Measurements from ENCODE around the gene DMAC1. TPM values are rescaled to one million over a fixed set of nuclear protein-coding genes. Genes with fewer than 3 reads are reported as not detected.

The DMAC1 gene
- total RNA-seq, 2 experiments from 2014 or later, result 9.5 to 9.9 TPM

- Histone ChIP-seq H3K36me3 (ENCODE audit: insufficient read depth, low read length) (no peaks in the 10 kb centered on the region), H3K4me1 (ENCODE audit: insufficient read depth, low read length) (no peaks in the 10 kb centered on the region), H3K27ac (ENCODE audit: low read depth in 1 of 2, low read length in 2 of 2) (no peak overlapping the region), H3K4me3 (ENCODE audit: low read length) (no peak overlapping the region), H3K9me3 (ENCODE audit: control insufficient read depth in 1 of 2, insufficient read depth in 1 of 2, low read length in 2 of 2) (no peaks in the 10 kb centered on the region), H3K27me3 (ENCODE audit: control insufficient read depth in 1 of 2, insufficient read depth in 2 of 2, low read length in 2 of 2) (no peaks in the 10 kb centered on the region)
- H3K27me3 Mint-ChIP-seq, result no peaks in the 10 kb centered on the region
- no peaks in the 10 kb centered on the region for H3K36me3 Mint-ChIP-seq (ENCODE audit: low read depth)
- DNase-seq (no peak), ATAC-seq (ENCODE audit: poor library complexity) (no peak)
- intact Hi-C loops (cut with DNase I, micrococcal nuclease), result no loop called here
- H3K27ac Mint-ChIP-seq, result no peak overlapping the region
- no peak overlapping the region for H3K4me3 Mint-ChIP-seq
- no peaks in the 10 kb centered on the region for H3K9me3 Mint-ChIP-seq
- TF ChIP-seq, protein P1, sequence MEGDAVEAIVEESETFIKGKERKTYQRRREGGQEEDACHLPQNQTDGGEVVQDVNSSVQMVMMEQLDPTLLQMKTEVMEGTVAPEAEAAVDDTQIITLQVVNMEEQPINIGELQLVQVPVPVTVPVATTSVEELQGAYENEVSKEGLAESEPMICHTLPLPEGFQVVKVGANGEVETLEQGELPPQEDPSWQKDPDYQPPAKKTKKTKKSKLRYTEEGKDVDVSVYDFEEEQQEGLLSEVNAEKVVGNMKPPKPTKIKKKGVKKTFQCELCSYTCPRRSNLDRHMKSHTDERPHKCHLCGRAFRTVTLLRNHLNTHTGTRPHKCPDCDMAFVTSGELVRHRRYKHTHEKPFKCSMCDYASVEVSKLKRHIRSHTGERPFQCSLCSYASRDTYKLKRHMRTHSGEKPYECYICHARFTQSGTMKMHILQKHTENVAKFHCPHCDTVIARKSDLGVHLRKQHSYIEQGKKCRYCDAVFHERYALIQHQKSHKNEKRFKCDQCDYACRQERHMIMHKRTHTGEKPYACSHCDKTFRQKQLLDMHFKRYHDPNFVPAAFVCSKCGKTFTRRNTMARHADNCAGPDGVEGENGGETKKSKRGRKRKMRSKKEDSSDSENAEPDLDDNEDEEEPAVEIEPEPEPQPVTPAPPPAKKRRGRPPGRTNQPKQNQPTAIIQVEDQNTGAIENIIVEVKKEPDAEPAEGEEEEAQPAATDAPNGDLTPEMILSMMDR (IDR thresholded peaks at IDR 0.05), result no peak
- H3K4me1 Mint-ChIP-seq (ENCODE audit: low read depth), result no peaks in the 10 kb centered on the region
- POLR2A ChIA-PET, result no interaction called here
- CTCF ChIA-PET, result no interaction called here
Observed at GRCh38 chr9:7813030-7813429, 13.5 kb upstream of the DMAC1 start.

DNA sequence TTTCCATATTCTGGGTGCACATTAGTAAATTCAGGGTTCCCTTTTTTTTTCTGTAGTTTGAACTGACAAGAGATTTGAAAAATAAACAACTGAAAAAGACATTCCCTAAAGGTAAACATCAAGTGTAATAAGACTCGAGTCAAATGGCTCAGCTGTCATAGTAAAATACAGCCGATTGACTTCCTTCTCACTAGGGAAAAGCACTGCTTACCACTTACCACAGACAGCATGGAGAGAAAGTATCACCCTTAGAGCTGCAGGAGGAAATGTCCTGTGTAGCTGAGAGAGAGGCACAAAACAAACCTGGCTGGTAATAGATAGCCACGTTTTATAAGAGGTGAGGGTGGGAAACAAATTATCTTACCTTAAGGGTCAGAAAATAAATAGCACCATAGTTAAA is 12.1 kb upstream of the DMAC1 start:
- intact Hi-C loops (cut with DNase I, micrococcal nuclease), result no loop called here
- H3K27ac Mint-ChIP-seq, result no peak overlapping the region
- no peak for ATAC-seq (ENCODE audit: poor library complexity)

GRCh38 chr9:7802666-7803065 is 3.1 kb upstream of the DMAC1 start:
- ChIA-PET POLR2A (no interaction called here), CTCF (no interaction called here)
- no peak overlapping the region for H3K27ac Mint-ChIP-seq
- no peaks in the 10 kb centered on the region for H3K9me3 Mint-ChIP-seq
- peaks cover 14% of the 10 kb centered on the region for H3K36me3 Mint-ChIP-seq (ENCODE audit: low read depth)
- H3K27me3 ChIP-seq (ENCODE audit: control insufficient read depth in 1 of 2, insufficient read depth in 2 of 2, low read length in 2 of 2), result no peaks in the 10 kb centered on the region
- TF ChIP-seq, protein P1 (IDR thresholded peaks at IDR 0.05), result no peak
- ATAC-seq (ENCODE audit: poor library complexity) (no peak), DNase-seq (no peak)
- H3K27me3 Mint-ChIP-seq, result no peaks in the 10 kb centered on the region
- H3K27ac ChIP-seq (ENCODE audit: low read depth in 1 of 2, low read length in 2 of 2), result no peak overlapping the region
- H3K4me3 ChIP-seq (ENCODE audit: low read length), result no peak overlapping the region
- no peaks in the 10 kb centered on the region for H3K9me3 ChIP-seq (ENCODE audit: control insufficient read depth in 1 of 2, insufficient read depth in 1 of 2, low read length in 2 of 2)
- H3K4me1 Mint-ChIP-seq (ENCODE audit: low read depth), result peaks cover 26% of the 10 kb centered on the region
- no peak overlapping the region for H3K4me3 Mint-ChIP-seq
- H3K4me1 ChIP-seq (ENCODE audit: insufficient read depth, low read length), result peaks cover 8% of the 10 kb centered on the region
- intact Hi-C loops (cut with DNase I, micrococcal nuclease), result loop anchor here (5.0 to 10.0 kb wide), 3 partner anchors 130 to 172 kb away; no protein-coding TSS in a partner anchor
- H3K36me3 ChIP-seq (ENCODE audit: insufficient read depth, low read length), result no peaks in the 10 kb centered on the region

More for the DNA sequence above, 12.1 kb upstream of the DMAC1 start:
- Histone ChIP-seq H3K27me3 (ENCODE audit: control insufficient read depth in 1 of 2, insufficient read depth in 2 of 2, low read length in 2 of 2) (no peaks in the 10 kb centered on the region), H3K27ac (ENCODE audit: low read depth in 1 of 2, low read length in 2 of 2) (no peak overlapping the region), H3K4me1 (ENCODE audit: insufficient read depth, low read length) (no peaks in the 10 kb centered on the region), H3K9me3 (ENCODE audit: control insufficient read depth in 1 of 2, insufficient read depth in 1 of 2, low read length in 2 of 2) (no peaks in the 10 kb centered on the region), H3K36me3 (ENCODE audit: insufficient read depth, low read length) (no peaks in the 10 kb centered on the region), H3K4me3 (ENCODE audit: low read length) (no peak overlapping the region)
- ChIA-PET CTCF (no interaction called here), POLR2A (no interaction called here)
- Mint-ChIP-seq H3K36me3 (ENCODE audit: low read depth) (no peaks in the 10 kb centered on the region), H3K4me3 (no peak overlapping the region), H3K4me1 (ENCODE audit: low read depth) (no peaks in the 10 kb centered on the region), H3K9me3 (no peaks in the 10 kb centered on the region), H3K27me3 (no peaks in the 10 kb centered on the region)
- TF ChIP-seq, protein P1 (IDR thresholded peaks at IDR 0.05), result no peak
- no peak for DNase-seq

All from CD4-positive, alpha-beta T cell (primary cell).